ENCODE data around the gene TNFSF18. TPM values are rescaled to one million over a fixed set of nuclear protein-coding genes. Genes with fewer than 3 reads are reported as not detected.

The TNFSF18 gene
- total RNA-seq, 2 experiments from 2014 or later = not detected

DNA sequence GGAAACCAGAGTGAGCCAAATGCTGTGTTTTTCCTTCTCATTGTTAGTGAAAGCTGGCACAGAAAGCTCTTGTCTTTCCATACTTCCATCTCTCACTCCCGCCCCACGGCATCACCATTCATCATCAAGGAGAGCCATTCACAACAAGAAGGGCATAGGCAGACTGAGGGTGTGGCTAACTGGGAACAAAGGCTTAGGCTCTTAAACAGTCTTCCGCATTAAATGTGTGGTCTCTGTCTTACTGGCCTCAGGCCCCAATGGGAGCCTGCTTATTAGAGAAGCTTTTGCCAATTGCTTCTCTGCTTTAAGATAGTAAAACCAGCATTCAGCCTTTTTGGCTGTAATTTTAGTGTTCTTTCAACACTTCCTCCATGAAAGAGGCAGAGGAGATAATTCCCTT, 51.4 kb downstream of the TNFSF18 start:
- ATAC-seq = no peak
- POLR2A ChIA-PET = interaction anchor here (0.6 kb wide), 1 partner anchor 21 kb away, joined by 3 read pairs; no protein-coding TSS in a partner anchor
- no peak overlapping the region for H3K4me3 Mint-ChIP-seq
- H3K9me3 Mint-ChIP-seq (ENCODE audit: insufficient read depth) = peaks cover 12% of the 10 kb centered on the region
- H3K4me1 Mint-ChIP-seq (ENCODE audit: low read depth) = no peaks in the 10 kb centered on the region
- H3K27me3 Mint-ChIP-seq (ENCODE audit: low read depth) = no peaks in the 10 kb centered on the region
- CTCF ChIA-PET = no interaction called here
- no peaks in the 10 kb centered on the region for H3K36me3 Mint-ChIP-seq (ENCODE audit: low read depth)
- no peak for DNase-seq
- no peak overlapping the region for H3K27ac Mint-ChIP-seq

DNA sequence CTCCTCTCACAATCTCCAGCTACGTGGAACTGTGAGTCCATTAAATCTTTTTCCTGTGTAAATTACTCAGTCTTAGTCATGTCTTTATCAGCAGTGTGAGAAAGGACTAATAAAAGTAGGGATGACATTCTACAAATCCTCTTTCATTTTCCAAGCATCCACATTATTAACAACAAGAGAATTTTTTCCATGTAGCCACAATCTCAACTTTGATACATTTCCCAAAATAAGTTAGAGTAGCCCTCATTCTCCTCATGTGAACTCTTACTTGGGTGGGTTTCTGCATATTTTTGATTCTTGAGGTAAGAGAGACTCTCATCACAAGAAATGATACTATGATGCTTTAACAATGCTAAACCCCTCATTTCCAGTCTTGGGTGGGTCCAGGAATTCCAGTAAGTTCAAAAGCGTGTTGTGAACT, 52.8 kb downstream of the TNFSF18 start:
- ChIA-PET POLR2A (no interaction called here), CTCF (no interaction called here)
- Mint-ChIP-seq H3K27me3 (ENCODE audit: low read depth) (no peaks in the 10 kb centered on the region), H3K4me3 (no peak overlapping the region), H3K36me3 (ENCODE audit: low read depth) (no peaks in the 10 kb centered on the region), H3K9me3 (ENCODE audit: insufficient read depth) (peaks cover 12% of the 10 kb centered on the region), H3K27ac (no peak overlapping the region), H3K4me1 (ENCODE audit: low read depth) (no peaks in the 10 kb centered on the region)
- ATAC-seq (no peak), DNase-seq (no peak)

DNA sequence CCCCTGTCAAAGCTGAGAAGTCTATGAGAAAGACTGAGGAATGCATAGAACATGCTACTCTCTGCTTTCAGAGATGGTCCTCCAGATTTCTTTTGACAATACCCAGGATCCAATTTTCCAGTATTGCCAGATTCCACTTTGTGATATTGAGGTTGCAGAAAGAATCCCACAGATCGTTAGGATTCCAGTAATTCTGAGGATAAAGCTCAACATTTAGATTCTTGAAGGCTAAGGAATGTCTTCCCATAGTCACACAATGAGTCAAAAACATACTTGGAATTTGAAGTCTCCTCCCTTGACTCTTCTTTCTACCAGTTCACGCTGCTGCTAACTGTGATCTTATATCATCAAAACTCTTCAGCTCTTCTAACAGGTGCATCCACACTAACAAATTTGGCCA, 57.1 kb downstream of the TNFSF18 start:
- DNase-seq (no peak), ATAC-seq (no peak)
- POLR2A ChIA-PET = no interaction called here
- Mint-ChIP-seq H3K4me1 (ENCODE audit: low read depth) (no peaks in the 10 kb centered on the region), H3K27me3 (ENCODE audit: low read depth) (no peaks in the 10 kb centered on the region), H3K36me3 (ENCODE audit: low read depth) (no peaks in the 10 kb centered on the region), H3K27ac (no peak overlapping the region), H3K4me3 (no peak overlapping the region), H3K9me3 (ENCODE audit: insufficient read depth) (peaks cover 5% of the 10 kb centered on the region)
- CTCF ChIA-PET = interaction anchor here (0.8 kb wide), 1 partner anchor 10 kb away, joined by 3 read pairs; no protein-coding TSS in a partner anchor

DNA sequence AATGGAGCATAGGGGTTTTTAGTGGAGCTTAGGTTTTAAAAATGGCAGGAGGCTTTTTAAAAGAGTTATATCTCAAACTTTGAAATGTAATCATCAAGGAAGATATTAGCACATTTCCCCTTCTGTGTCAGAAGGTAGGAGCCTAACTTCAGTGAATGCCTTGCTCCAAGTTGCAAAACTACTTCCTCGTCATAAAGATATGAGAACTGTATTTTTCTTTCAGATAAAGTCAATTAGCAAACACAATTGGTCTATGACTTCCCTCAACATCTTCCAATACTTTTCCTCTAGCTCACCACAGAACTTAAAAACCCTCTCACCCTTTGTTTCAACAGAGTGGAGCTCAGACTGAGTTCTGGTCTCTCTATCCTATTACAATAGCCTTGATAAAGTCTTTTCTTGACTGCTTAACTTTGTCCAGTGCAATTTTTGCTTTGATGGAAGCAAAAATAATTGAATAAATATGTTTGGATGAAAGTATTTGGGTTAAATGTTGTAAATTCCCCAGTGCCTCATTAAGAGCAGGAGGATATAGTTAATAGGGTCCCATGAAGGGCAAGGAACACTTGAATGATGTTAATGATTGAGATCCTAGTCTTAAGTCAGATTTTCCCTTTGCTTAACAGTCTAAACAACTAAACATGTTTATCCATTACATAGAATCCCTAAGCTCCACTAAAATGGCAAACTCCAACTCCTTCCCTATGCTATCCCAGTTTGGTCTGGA, 58.9 kb downstream of the TNFSF18 start:
- no peaks in the 10 kb centered on the region for H3K36me3 Mint-ChIP-seq (ENCODE audit: low read depth)
- no peak for DNase-seq
- no peaks in the 10 kb centered on the region for H3K27me3 Mint-ChIP-seq (ENCODE audit: low read depth)
- CTCF ChIA-PET = no interaction called here
- H3K4me3 Mint-ChIP-seq = no peak overlapping the region
- ATAC-seq = no peak
- no peaks in the 10 kb centered on the region for H3K4me1 Mint-ChIP-seq (ENCODE audit: low read depth)
- H3K9me3 Mint-ChIP-seq (ENCODE audit: insufficient read depth) = peaks cover 5% of the 10 kb centered on the region
- no peak overlapping the region for H3K27ac Mint-ChIP-seq
- POLR2A ChIA-PET = no interaction called here

DNA sequence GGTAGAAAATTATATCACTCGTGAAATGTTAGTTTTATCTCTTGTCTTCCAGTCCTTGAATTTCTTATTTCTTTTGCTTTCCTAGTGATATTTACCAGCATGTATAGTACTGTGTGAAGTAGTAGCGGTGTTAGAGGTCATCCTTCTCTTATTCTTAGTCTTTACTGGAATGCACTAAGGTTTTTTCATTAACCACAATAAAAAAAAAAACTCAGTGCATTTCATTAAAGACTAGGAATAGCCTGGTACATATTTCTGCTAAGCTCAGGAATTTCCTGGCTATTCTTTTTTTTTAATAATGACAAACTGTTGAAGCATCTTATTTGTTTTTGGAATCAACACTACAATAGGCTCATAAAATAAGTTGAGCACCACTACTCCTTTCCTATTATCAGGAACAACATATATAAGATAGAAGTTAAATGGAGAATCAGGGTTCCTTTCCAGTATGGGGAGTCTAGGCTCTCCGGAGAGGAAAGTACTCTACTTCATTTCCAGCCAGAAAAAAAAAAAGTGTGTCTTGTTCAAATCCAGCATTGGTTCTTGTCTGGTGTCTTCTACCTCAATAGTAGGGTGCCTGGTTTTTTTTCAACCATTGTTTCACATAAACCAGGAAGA, 60.0 kb downstream of the TNFSF18 start:
- Mint-ChIP-seq H3K27me3 (ENCODE audit: low read depth) (no peaks in the 10 kb centered on the region), H3K9me3 (ENCODE audit: insufficient read depth) (peaks cover 5% of the 10 kb centered on the region), H3K27ac (no peak overlapping the region), H3K36me3 (ENCODE audit: low read depth) (no peaks in the 10 kb centered on the region), H3K4me3 (no peak overlapping the region), H3K4me1 (ENCODE audit: low read depth) (no peaks in the 10 kb centered on the region)
- DNase-seq (no peak), ATAC-seq (no peak)
- POLR2A ChIA-PET = no interaction called here
- CTCF ChIA-PET = no interaction called here

Other genes with a start within 250 kb of the TNFSF18 start
- 1 to 10 TPM; 5.0 to 5.1 TPM for gene TNFSF4, start 156.4 kb upstream of the TNFSF18 start, total RNA-seq